Activated CD8-positive, alpha-beta T cell treated with anti-CD3 and anti-CD28 coated beads, Interleukin-2, amount 10 ng/mL, durations not matched to agents 7 days and 5 days (primary cell): ENCODE data around the gene C1orf50. TPM values are rescaled to one million over a fixed set of nuclear protein-coding genes. Genes with fewer than 3 reads are reported as not detected.

ENCODE experiments used
- ATAC-seq: fragments of 150-1000 bp; cut with Tn5 transposase; one replicate; pipeline ENCODE4 v1.10.0; 2021; ENCODE audit warnings: moderate library complexity
- CTCF ChIA-PET: fragments of 350-600 bp; sonication (Branson Sonifier 250); formaldehyde crosslinking; loops from one replicate; lab custom pipeline; 2021; ENCODE audit warnings: antibody characterized with exemption; lab: Charles Lee
- POLR2A ChIA-PET: fragments of 350-600 bp; sonication (Branson Sonifier 250); formaldehyde crosslinking; loops from one replicate; lab custom pipeline; 2021; ENCODE audit warnings: antibody characterized with exemption; lab: Charles Lee
- DNase-seq: peaks from one replicate; pipeline ENCODE4 v3.0.0-alpha.2; 2020
- H3K27ac Mint-ChIP-seq: one replicate; pipeline ENCODE4 v1.8.0; 2021; ENCODE audit warnings: mild to moderate bottlenecking, mixed read lengths
- H3K27me3 Mint-ChIP-seq: one replicate; pipeline ENCODE4 v1.8.0; 2021; ENCODE audit warnings: low read depth, mixed read lengths
- H3K36me3 Mint-ChIP-seq: one replicate; pipeline ENCODE4 v1.8.0; 2021; ENCODE audit warnings: low read depth, mixed read lengths
- H3K4me1 Mint-ChIP-seq: one replicate; pipeline ENCODE4 v1.8.0; 2021; ENCODE audit warnings: low read depth, mixed read lengths
- H3K4me3 Mint-ChIP-seq: one replicate; pipeline ENCODE4 v1.8.0; 2021; ENCODE audit warnings: mild to moderate bottlenecking, mixed read lengths
- H3K9me3 Mint-ChIP-seq: one replicate; pipeline ENCODE4 v1.8.0; 2022; ENCODE audit warnings: mixed read lengths; ENCODE audit not compliant: insufficient read depth
- total RNA-seq, 2 experiments: library from RNA; stranded (reverse); gene quantifications; one replicate each; pipeline ENCODE4 v1.2.3, GENCODE V29; 2021

Gene C1orf50
- total RNA-seq, 2 experiments from 2014 or later, result 6.3 to 6.7 TPM

GRCh38 chr1:42825036-42825851 lies 58.2 kb downstream of the C1orf50 start:
- Mint-ChIP-seq H3K27ac (no peak overlapping the region), H3K27me3 (no peaks in the 10 kb centered on the region), H3K36me3 (peaks cover 5% of the 10 kb centered on the region), H3K9me3 (no peaks in the 10 kb centered on the region), H3K4me1 (peaks cover 12% of the 10 kb centered on the region), H3K4me3 (no peak overlapping the region)
- ChIA-PET POLR2A (no interaction called here), CTCF (interaction anchor here (0.6 to 1.3 kb wide), 5 partner anchors 22 to 249 kb away, joined by 3 to 4 read pairs (median 3); no protein-coding TSS in a partner anchor)
- ATAC-seq (no peak), DNase-seq (no peak)

Other genes starting within 250 kb of the C1orf50 start
- 100 to 1,000 TPM; 112 to 121 TPM for gene PPIH, start 108.8 kb upstream of the C1orf50 start, total RNA-seq
- 100 to 1,000 TPM; 733 to 791 TPM for gene YBX1, start 84.8 kb upstream of the C1orf50 start, total RNA-seq
- gene CLDN19, start 27.0 kb upstream of the C1orf50 start, total RNA-seq, result not detected
- 10 to 100 TPM; 42.9 to 45.5 TPM for gene P3H1, start 221 bp upstream of the C1orf50 start, total RNA-seq
- gene TMEM269, start 17.7 kb downstream of the C1orf50 start, total RNA-seq, result under 1 TPM in 1 of 2 experiments, not detected in 1; 0.40 TPM
- 1 to 10 TPM; 5.7 to 6.0 TPM for gene ERMAP, start 49.9 kb downstream of the C1orf50 start, total RNA-seq
- 10 to 100 TPM; 17.1 to 18.0 TPM for gene SVBP, start 50.1 kb downstream of the C1orf50 start, total RNA-seq
- gene ZNF691, start 79.4 kb downstream of the C1orf50 start, total RNA-seq, result 1 to 10 TPM; 8.0 to 8.9 TPM
- 100 to 1,000 TPM; 113 to 123 TPM for gene SLC2A1, start 191.6 kb downstream of the C1orf50 start, total RNA-seq